GM19395 (cell line): ENCODE results near the gene ATP11C.
A peak's percentile ranks its signal among the peaks of the same experiment; 100 is the strongest.
"Not testable (repeated sequence)": the region's sequence is repeated elsewhere in the genome, so short reads cannot be mapped to it uniquely, and the experiment has no call there.

Source experiments
- ATAC-seq: cut with Tn5 transposase; IDR thresholded peaks from one replicate; pipeline ENCODE4 v1.9.1; 2021; ENCODE audit warnings: mild to moderate bottlenecking, moderate library complexity; ENCODE audit not compliant: unreplicated experiment

ATP11C gene

DNA sequence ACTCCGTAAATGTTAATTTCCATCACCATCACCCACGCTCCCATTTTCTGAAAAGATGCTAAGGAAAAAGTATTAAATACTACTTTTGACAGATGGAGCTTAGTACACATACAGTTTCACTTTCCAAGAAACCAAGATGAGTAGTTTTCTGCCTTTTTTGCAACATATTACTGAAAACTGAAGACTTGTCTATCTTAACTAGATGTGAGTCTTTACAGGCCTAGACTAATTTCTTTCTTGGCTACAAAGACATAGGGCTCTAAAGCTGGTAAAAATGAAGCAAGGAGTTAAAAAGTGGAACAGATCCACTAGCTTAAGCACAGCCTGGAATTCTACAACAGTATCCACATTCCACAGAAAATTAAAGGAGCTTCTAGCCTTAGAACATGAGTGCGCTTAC is 68.2 kb downstream of the ATP11C start:
- no peak for ATAC-seq

DNA sequence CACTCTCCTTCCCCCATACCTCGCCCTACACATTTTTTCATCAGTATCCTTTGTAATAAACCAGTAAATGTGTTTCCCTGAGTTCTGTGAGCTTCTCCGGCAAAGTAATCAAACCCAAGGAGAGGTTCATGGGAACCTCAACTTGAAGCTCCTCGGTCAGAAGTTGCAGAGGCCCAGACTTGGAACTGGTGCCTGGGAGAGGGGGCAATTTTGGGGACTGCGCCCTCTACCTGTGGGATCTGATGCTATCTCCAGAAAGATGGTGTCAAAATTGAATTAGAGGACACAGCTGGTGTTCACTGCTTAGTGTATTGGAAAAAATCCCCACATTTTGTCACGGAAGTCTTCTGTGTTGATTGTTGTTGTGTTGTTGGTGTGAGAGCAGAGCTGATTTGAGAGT is 70.6 kb downstream of the ATP11C start:
- no peak for ATAC-seq

DNA sequence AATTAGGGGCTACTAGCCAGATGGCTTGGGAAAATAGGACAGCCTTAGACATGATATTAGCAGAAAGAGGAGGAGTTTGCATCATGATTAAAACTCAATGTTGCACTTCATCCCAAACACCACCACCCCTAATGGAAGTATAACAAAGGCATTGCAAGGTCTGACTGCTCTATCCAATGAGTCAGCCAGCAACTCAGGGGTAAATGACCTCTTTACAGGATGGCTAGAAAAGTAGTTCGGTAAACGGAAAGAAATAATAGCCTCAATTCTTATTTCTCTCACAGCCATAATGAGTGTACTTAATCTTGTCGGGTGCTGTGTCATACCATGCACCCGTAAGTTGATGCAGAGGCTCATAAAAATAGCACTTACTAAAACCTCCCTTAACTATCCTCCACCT is 76.0 kb downstream of the ATP11C start:
- ATAC-seq = not testable (repeated sequence)

DNA sequence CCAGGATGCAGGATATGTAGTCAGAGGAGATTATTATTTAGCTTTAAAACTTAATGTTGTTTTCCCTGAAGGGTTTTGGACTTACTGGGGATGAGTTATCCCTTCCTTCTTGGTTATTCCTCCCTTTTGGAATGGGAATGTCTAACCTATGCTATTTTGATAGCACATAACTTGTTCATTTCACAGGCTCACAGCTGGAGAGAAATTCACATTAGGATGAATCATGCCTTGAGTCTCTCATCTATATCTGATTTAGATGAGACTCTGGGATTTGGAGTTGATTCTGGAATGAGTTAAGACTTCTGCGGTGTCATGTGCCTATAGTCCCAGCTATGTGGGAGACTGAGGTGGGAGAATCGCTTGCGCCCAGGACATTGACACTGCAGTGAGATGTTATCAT is 81.1 kb downstream of the ATP11C start:
- no peak for ATAC-seq

DNA sequence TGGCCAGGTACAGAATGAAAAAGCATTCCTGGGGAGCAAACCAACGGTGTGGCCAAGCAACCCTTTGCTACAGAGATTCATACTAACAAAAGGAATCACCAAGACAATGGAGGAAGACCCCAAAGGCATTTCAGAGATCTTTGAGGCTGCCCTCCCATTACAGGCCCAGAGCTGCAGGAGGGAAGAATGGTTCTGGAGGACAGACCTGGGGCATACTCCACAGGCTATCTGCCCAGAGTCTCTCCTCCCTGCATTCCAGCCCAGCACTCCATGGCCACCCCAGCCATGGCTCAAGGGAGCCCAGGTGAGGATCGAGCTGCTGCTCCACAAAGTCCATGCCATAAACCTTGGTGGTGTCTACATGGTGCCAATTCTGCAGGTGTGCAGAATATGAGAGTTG is 81.9 kb downstream of the ATP11C start:
- ATAC-seq = no peak

DNA sequence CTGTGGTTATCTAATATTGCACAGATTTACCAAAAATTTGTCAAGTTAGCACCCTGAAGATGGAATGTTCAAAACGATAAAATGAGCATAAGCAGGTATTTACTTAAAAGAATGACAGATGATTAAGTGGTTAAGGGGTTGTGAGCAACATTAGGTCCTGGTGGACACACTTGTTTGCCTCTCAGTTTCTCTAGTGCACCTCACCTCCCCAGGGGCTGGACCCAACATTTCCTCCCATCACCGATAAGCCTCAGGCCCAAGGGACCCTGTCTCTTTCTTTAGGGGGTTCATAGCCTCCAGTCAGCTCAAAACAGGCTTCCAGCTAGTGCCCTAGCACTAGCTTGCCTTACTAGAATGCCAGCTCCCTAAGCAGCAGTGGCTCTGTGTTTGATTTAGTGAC is 88.0 kb downstream of the ATP11C start:
- ATAC-seq = peak; percentile 55

DNA sequence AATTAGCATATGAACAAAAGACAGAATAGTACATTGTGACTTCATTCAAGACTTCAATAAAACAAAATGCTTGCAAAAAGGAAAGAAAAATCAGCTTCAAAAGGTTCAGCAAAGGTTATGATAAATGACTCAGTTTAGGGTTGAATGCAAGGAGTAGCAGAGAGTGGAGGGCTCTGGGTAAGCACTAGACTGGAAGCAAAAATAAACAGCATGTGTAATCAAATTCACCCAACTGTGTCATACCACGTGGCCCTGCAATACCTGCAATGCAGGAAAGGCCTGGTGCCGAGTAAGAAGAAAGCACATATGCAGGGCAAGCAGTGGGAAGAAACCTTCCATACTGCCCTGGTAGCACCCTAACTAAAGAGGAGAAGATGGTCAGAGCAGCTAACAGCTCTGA is 88.7 kb downstream of the ATP11C start:
- ATAC-seq = peak; percentile 69

DNA sequence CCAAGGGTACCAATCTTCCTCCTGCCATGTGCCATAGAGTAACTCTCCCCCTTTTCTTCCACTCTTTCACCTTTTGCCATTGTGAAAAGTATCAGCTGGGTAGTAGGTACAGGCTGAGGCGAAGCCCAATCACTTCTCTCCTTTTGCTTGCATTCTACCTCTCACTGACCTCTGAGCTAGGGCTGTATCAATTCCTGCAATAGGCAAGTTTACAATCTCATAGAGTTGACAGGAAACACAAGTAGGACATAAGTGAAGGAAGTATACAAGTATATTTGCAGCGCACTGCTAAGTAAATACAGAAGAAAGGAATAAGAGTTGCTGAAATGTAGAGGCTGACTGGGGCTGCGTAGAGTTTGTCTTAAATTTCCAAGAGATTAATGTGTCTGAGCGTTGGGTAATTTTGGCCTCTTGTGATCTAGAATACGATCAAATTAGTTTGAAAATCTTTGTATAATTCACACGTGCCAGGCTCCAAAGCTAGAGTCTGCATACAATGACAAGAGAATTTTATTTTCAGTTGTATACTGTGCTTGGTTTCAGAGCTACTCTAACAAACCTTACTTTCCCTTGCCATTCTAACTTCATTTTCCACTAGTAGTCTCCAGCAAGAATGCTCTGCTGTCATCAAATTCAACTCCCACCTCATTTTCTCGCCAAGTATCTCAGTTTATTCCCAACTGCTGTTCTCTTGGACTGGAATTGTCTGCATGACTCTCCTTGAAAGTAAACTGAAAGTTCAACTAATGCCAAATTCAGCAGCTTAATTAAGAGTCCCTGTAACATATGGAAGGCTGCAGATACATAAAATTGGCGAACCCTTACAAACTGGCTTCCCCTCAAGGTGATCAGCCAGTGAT is 90.3 kb downstream of the ATP11C start:
- no peak for ATAC-seq

DNA sequence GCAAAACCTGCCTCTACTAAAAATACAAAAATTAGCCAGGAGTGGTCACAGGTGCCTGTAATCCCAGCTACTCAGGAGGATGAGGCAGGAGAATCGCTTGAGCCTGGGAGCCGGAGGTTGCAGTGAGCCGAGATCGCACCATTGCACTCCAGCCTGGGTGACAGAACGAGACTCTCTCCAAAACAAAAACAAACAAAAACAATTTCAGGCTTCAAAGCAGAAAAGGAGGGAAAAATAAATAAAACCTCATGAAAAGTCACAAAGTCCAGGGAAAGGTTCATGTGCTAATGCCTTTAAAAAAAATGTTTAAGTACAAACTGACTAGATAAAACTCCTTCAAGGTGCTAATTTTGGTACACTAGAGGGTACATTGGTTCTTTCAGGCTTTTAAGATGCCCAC is 96.5 kb downstream of the ATP11C start:
- ATAC-seq = not testable (repeated sequence)

DNA sequence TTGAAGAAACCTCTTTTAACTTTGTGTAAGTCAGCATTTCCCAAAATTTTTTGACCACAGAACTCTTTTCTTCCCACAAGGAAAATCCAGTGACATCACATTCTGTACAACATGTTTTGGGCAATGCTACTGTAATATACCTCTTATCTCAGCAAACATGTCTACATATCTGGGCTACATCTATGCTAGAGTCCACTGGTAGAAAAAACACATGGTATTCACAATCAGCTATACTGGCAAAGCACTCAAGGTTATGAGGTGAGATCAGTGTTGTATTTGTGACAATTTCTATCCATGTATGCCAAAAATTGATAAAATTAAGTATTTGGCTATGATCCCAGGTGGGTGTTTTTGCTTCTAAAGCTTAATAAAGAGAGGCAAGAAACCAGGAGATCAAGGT is 98.0 kb downstream of the ATP11C start:
- no peak for ATAC-seq

DNA sequence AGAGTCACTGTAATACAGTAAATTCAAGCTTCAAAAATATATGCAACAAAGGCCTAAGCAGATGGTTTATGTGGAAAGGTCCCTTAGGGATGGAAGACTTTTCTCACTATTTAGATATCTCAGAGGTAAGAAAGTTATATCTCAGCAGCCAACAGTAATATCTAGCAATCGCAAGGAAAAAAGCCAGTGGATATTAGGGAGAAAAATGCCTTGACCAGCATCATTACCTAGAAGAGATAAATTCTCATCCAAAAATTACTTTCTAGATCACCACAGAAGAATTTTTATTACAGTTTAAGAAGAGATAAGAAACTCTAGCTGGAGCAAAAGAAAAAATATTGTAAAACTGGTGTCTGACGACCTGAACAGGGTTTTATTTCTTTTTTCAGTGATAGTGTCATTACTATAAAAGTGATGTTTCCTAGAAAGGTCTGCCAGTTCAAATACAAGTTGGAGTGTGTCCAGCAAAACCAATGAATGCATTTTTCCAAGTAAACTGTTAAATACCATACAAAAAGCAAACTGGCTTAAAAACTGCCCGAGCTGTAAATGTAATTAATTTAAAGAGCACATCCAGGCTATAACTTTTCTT is 100.0 kb downstream of the ATP11C start:
- no peak for ATAC-seq

DNA sequence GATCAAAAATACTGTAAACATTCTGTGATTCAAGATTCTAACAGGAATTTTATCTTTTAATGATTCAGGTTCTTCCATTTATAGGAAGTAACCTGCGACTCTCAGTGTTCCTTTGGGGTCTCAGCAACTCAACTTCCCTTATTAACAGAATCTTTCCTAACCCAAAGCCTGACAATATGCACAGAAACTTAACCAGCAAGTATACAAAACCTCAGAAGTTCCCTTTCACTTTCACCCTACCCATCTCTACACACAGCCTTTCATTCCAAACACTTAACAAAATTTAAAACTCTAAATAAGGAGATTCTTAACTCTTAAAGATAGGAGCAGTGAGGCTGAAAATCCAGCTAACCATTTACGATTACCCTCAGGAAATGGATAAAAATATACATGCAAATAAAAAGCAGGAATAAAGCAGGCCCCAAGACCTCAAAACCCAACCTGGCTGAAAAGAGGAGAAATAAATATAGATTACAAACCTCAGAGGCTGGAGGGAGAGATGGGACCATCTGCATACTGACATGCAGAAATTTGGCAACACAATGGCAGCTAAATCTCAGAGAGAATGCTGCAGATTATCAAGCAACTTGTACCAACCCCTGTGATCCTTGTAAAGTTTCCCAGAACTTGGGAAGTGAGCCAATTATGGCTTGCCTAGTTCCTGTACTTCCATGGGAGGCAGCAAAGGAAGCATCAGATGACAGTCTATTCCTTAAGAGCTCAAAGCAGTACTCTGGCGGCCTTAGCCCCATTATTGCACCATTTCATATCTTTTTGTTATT is 101.0 kb downstream of the ATP11C start:
- peak; percentile 84 for ATAC-seq

DNA sequence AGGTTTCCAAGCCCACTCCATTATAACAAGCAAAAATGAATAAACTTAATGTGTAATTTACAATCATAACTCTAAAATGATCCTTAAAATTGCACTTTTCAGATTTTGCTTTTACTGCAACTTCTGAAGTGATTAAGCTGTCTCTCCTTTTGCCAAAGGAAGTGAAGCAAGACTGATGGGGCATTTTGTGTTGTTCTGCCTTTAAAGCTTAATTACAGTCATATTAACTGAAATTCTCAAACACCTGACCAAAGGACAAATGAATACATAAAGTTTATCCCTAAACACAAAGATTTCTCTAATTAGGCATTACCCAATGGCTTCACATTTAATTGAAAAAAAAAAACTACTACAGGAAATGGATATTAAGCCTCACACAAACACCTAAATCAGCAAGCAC is 101.8 kb downstream of the ATP11C start:
- ATAC-seq = no peak

DNA sequence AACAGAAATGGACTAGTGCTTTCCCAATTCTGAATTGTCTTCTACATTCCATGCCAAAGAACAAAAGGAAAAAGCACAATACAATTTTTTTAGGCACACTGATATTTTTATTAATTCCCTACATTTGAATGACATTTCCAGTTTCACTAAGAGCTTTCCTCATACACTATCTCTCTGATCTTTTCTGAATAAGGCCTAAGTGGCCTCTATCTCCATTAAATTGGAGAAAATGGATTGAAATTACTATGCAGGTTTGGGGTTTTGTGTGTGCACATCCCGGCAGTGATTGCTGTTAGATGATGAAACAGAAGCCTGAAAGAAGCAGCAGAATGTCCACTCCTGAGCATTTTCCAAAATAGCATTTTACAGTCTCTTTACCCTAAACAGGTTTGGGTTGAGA is 104.0 kb downstream of the ATP11C start:
- ATAC-seq = no peak

DNA sequence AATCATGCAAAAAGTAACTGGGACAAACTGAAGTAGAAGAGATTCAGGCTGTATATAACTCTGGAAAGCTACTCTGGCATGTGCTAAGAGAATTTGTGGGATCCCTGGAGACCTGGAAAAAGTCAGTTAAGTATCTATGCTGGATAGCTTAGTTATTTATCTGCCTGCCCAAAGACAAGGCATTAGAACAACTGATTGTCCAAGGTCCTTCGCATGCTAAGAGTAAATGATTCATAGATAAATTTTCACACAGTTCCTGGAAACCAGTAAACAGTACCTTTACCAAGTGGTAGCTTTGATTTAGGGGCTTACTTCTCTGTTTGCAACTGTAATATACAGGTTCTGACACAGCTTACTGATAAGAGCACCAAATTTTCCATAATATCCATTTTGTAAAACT is 104.8 kb downstream of the ATP11C start:
- ATAC-seq = no peak

DNA sequence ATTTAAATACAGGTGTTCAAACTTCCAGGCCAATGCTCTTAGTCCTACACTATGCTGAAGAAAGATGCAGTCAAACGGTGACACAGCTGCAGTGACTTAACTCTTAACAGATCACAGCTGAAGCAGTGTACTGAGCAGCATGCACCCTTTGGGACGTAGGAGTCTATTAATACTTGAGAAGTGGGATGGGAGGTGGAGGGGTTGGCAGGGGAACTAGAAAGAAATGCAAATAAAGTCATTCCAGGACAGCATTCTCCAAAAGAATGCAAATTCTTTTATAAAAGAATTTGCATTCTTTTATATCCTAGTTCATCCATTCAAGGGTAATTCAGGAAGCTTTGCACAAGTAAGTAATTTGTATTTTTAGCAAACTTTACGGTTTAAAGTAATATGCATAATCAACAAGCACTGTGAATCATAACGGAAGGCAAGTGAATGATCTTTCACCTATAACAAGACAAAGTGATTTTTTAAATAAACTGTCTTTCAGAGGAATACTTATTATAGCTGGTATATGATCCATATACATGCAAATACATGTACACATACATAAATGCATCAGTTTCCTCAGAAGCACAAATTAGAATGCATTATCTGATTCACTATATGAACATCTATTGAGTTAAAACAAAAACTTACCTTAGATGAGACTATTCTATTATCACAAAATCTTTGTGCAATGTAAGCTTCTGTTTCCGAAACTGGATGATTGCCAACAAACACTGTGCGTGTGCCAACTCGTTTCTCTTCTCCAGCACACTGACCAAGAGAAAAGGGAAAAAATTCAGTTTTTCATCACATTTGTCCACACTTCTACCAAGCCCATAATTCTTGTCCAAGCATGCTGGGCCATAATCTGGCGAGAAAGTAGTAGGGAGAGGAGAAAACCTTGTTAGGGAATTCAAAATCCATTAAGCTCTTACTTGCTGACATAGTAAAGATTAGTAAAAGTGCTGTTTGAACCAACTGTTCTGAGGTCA is 106.5 kb downstream of the ATP11C start:
- no peak for ATAC-seq

DNA sequence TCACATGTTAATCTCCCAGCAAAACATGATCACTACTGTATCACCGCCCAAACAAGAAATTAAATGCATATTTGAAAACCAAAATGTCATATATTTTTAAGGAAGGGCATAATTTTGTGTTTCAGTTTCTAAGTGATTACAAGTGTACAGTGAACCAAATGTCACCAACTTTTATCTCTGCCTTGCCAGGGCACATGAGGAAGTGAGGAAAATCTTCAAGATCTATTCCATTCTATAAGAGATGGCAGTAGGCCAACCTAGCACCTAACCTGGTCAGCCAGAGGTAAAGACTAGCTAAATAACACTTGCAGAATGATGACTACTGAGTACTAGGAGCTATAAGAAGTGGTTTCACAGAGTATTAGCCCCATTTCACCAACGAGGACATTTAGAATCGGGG is 107.2 kb downstream of the ATP11C start:
- no peak for ATAC-seq

DNA sequence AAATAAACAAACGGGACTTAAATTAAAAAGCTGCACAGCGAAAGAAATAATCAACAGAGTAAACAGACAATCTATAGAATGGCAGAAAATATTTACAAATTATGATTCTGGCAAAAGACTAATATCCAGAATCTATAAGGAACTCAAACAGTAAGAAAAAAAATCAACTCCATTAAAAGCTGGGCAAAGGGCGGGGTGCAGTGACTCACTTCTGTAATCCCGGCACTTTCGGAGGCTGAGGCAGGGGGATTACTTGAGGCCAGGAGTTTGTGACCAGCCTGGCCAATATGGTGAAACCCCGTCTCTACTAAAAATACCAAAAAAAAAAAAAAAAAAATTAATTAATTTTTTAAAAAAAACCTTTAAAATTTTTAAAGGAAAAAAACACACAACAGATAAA is 109.0 kb downstream of the ATP11C start:
- ATAC-seq = no peak

DNA sequence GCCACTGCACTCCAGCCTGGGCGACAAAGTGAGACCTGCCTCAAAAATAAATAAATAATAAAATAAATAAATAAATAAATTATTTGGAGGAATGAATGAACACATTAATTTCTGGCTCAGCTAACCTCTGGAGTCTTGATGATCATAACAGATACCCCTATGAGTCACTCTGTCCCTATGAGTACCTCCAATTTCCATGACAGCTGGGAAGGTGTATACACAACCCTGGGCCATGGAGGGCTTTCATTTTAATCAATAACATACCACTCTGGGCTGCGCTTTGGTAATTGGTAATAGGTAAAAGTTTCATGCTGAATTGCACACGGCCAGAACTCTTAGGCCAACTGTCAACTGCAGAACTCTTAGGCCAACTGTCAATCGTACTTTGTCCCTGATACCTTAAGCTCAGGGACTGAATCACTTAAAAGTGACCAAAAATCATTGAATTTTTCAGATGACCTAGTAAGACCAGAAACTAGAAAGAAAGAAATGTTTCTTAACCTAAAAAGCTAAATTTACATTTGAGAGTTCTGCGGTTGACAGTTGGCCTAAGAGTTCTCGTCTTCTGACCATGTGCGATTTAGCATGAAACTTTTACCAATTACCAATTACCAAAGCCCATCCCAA is 112.4 kb downstream of the ATP11C start:
- no peak for ATAC-seq

DNA sequence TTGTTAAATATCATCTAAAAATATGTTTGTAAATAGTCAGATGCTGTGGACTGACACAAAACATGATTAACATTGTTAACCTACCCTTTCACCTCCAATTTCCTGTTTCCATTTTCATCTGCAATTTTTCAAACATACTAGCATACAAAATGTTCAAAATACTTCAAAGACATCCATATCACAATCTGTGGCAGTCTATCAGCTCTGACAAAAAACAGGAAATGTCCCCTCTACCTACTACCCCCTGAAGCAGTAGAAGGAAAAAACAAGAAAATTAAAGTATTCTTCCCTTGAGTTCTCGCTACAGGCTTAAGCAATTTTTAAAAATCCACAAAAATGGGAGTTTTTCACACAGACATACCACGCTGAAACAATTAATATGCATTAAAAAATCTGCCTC is 116.6 kb downstream of the ATP11C start:
- no peak for ATAC-seq
